HEK293 (cell line): Measurements from ENCODE around the gene TBC1D17.

Source experiments
- HOXA7 ChIP-seq: sonication (generic); formaldehyde crosslinking; IDR thresholded peaks from 2 replicates; pipeline ENCODE4 v1.8.1; 2022; ENCODE audit warnings: missing genetic modification reagents, borderline replicate concordance
- KLF9 ChIP-seq: fragments of 450-650 bp; formaldehyde crosslinking; IDR thresholded peaks from 2 replicates; pipeline ENCODE4 v1.5.1; 2016; ENCODE audit warnings: missing biosample characterization, missing genetic modification characterization, low read depth
- MZF1 ChIP-seq: fragments of 450-650 bp; formaldehyde crosslinking; IDR thresholded peaks from 2 replicates; pipeline ENCODE4 v1.5.1; 2017; ENCODE audit warnings: missing biosample characterization, missing genetic modification characterization, borderline replicate concordance
- PRDM1 ChIP-seq: fragments of 450-650 bp; formaldehyde crosslinking; IDR thresholded peaks from 2 replicates; pipeline ENCODE4; 2016; ENCODE audit warnings: missing biosample characterization, missing genetic modification characterization
- RBAK ChIP-seq: fragments of 450-650 bp; formaldehyde crosslinking; IDR thresholded peaks from 2 replicates; pipeline ENCODE4 v1.5.1; 2016; ENCODE audit warnings: missing biosample characterization, missing genetic modification characterization
- SALL2 ChIP-seq: fragments of 450-650 bp; formaldehyde crosslinking; IDR thresholded peaks from 2 replicates; pipeline ENCODE4 v1.5.0; 2017; ENCODE audit warnings: missing biosample characterization, mild to moderate bottlenecking, missing genetic modification characterization, borderline replicate concordance
- YY2 ChIP-seq: fragments of 450-650 bp; formaldehyde crosslinking; IDR thresholded peaks from 2 replicates; pipeline ENCODE4 v1.5.1; 2016; ENCODE audit warnings: missing biosample characterization, missing genetic modification characterization
- ZNF114 ChIP-seq: fragments of 450-650 bp; formaldehyde crosslinking; IDR thresholded peaks from 2 replicates; pipeline ENCODE4 v1.5.0; 2017; ENCODE audit warnings: missing biosample characterization, missing genetic modification characterization
- ZNF138 ChIP-seq: fragments of 450-650 bp; formaldehyde crosslinking; IDR thresholded peaks from 2 replicates; pipeline ENCODE4 v1.5.1; 2016; ENCODE audit warnings: missing biosample characterization, missing genetic modification characterization, borderline replicate concordance
- ZNF174 ChIP-seq: fragments of 450-650 bp; formaldehyde crosslinking; IDR thresholded peaks from 2 replicates; pipeline ENCODE4 v1.5.0; 2017; ENCODE audit warnings: missing biosample characterization, mild to moderate bottlenecking, missing genetic modification characterization
- ZNF223 ChIP-seq: fragments of 450-650 bp; formaldehyde crosslinking; IDR thresholded peaks from 2 replicates; pipeline ENCODE4 v1.5.1; 2016; ENCODE audit warnings: missing biosample characterization, missing genetic modification characterization
- ZNF311 ChIP-seq: fragments of 450-650 bp; formaldehyde crosslinking; IDR thresholded peaks from 2 replicates; pipeline ENCODE4 v1.5.1; 2017; ENCODE audit warnings: missing biosample characterization, missing genetic modification characterization, borderline replicate concordance
- ZNF354C ChIP-seq: fragments of 450-650 bp; formaldehyde crosslinking; IDR thresholded peaks from 2 replicates; pipeline ENCODE4 v1.5.1; 2016; ENCODE audit warnings: missing biosample characterization, missing genetic modification characterization, low read depth, borderline replicate concordance
- ZNF37A ChIP-seq: fragments of 450-650 bp; IDR thresholded peaks from 2 replicates; pipeline ENCODE4 v1.5.1; 2018; ENCODE audit warnings: missing biosample characterization, missing genetic modification characterization
- ZNF426 ChIP-seq: fragments of 450-650 bp; formaldehyde crosslinking; IDR thresholded peaks from 2 replicates; pipeline ENCODE4 v1.5.1; 2017; ENCODE audit warnings: missing biosample characterization, missing genetic modification characterization, mild to moderate bottlenecking, inconsistent platforms, moderate library complexity
- ZNF473 ChIP-seq: fragments of 450-650 bp; formaldehyde crosslinking; IDR thresholded peaks from 2 replicates; pipeline ENCODE4 v1.5.1; 2017; ENCODE audit warnings: missing biosample characterization, missing genetic modification characterization
- ZNF510 ChIP-seq: fragments of 450-650 bp; formaldehyde crosslinking; IDR thresholded peaks from 2 replicates; pipeline ENCODE4 v1.5.1; 2018; ENCODE audit warnings: mild to moderate bottlenecking, missing genetic modification characterization, missing biosample characterization; ENCODE audit not compliant: insufficient replicate concordance
- ZNF514 ChIP-seq: fragments of 450-650 bp; formaldehyde crosslinking; IDR thresholded peaks from 2 replicates; pipeline ENCODE4 v1.5.1; 2016; ENCODE audit warnings: missing biosample characterization, missing genetic modification characterization
- ZNF529 ChIP-seq: fragments of 450-650 bp; formaldehyde crosslinking; IDR thresholded peaks from 2 replicates; pipeline ENCODE4 v1.5.1; 2017; ENCODE audit warnings: missing genetic modification characterization, missing biosample characterization; ENCODE audit not compliant: insufficient replicate concordance
- ZNF623 ChIP-seq: fragments of 450-650 bp; formaldehyde crosslinking; IDR thresholded peaks from 2 replicates; pipeline ENCODE4 v1.5.1; 2016; ENCODE audit warnings: missing biosample characterization, missing genetic modification characterization
- ZNF624 ChIP-seq: fragments of 450-650 bp; formaldehyde crosslinking; IDR thresholded peaks from 2 replicates; pipeline ENCODE4 v1.5.1; 2017; ENCODE audit warnings: missing biosample characterization, missing genetic modification characterization
- ZNF792 ChIP-seq: fragments of 450-650 bp; formaldehyde crosslinking; IDR thresholded peaks from 2 replicates; pipeline ENCODE4 v1.5.1; 2016; ENCODE audit warnings: missing biosample characterization, missing genetic modification characterization
- ZNF843 ChIP-seq: fragments of 450-650 bp; formaldehyde crosslinking; IDR thresholded peaks from 2 replicates; pipeline ENCODE4 v1.5.1; 2016; ENCODE audit warnings: missing biosample characterization, missing genetic modification characterization
- TF ChIP-seq, protein P1 (sequence below): fragments of 450-650 bp; IDR thresholded peaks from 2 replicates; pipeline ENCODE4 v1.5.1; 2018; ENCODE audit warnings: missing biosample characterization, mild to moderate bottlenecking, missing genetic modification characterization
- TF ChIP-seq, protein P2 (sequence below): fragments of 450-650 bp; formaldehyde crosslinking; IDR thresholded peaks from 2 replicates; pipeline ENCODE4; 2016; ENCODE audit warnings: missing biosample characterization, missing genetic modification characterization
- TF ChIP-seq, protein P3 (sequence below): fragments of 450-650 bp; formaldehyde crosslinking; IDR thresholded peaks from 2 replicates; pipeline ENCODE4 v1.5.1; 2016; ENCODE audit warnings: missing biosample characterization, missing genetic modification characterization
- TF ChIP-seq, protein P4 (sequence below): fragments of 450-650 bp; formaldehyde crosslinking; IDR thresholded peaks from 2 replicates; pipeline ENCODE4 v1.5.1; 2016; ENCODE audit warnings: missing biosample characterization, missing genetic modification characterization
- TF ChIP-seq, protein P5 (sequence below): fragments of 450-650 bp; formaldehyde crosslinking; conservative IDR thresholded peaks from 2 replicates; pipeline ENCODE4 v1.5.1; 2016; ENCODE audit warnings: low read depth, missing biosample characterization, missing genetic modification characterization

Gene TBC1D17

DNA sequence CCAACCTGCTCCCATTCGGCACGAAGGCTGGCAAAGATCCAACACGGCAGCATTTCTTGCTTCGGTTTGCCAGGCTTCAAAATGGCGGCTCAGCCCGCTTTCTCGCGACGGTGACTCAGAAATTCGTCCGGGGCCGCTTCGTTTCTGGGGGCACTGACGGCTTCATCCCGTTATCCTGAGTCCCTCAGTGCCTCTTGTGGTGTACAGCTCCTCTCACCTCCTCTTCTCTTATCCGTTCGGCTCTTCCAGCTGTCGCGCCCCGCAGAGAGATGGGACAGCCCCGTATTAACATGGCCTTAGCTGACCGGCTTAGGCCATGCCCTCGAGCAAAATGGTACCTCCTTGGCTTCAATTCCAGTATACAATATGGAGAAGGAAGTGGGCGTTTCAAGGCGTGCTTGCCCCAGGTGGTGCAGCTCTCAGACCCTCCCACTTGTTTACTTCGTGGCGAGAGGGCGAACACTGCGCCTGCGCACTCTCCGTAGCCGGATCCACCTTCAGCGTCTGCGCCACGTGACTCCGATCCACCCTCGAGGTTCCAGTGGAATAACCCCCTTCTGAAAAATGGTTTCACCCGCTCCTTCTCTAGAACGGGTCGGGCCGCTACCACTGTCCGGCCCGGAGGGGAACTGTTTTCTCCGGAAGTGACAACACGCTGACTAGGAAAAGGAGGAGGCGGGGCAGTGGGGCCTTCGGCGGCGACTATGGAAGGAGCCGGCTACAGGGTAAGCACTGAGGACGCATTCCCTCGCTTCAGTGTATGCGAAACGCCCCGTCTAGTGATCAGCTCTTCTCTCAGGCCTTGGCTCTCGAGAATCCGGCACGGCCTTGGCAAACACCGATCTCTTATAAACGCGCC lies at the start of gene TBC1D17, which contains the start of gene AKT1S1 (continued):
- TF ChIP-seq, protein P1, sequence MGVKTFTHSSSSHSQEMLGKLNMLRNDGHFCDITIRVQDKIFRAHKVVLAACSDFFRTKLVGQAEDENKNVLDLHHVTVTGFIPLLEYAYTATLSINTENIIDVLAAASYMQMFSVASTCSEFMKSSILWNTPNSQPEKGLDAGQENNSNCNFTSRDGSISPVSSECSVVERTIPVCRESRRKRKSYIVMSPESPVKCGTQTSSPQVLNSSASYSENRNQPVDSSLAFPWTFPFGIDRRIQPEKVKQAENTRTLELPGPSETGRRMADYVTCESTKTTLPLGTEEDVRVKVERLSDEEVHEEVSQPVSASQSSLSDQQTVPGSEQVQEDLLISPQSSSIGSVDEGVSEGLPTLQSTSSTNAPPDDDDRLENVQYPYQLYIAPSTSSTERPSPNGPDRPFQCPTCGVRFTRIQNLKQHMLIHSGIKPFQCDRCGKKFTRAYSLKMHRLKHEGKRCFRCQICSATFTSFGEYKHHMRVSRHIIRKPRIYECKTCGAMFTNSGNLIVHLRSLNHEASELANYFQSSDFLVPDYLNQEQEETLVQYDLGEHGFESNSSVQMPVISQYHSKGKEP = peak; percentile 47
- TF ChIP-seq MZF1 (tag by site-specific recombination) (no peak), ZNF37A (tag by site-specific recombination) (no peak), ZNF529 (tag by site-specific recombination) (no peak), ZNF426 (tag by site-specific recombination) (no peak), ZNF311 (tag by site-specific recombination) (no peak), ZNF174 (tag by site-specific recombination) (no peak), HOXA7 (CRISPR knock-in tag) (no peak), ZNF514 (tag by site-specific recombination) (no peak), ZNF624 (tag by site-specific recombination) (no peak), ZNF510 (no peak), ZNF792 (tag by site-specific recombination) (no peak), ZNF354C (tag by site-specific recombination) (no peak), ZNF623 (tag by site-specific recombination) (no peak; the same call in 1 of the 2 replicates), ZNF138 (no peak), ZNF223 (tag by site-specific recombination) (peak; percentile 79), YY2 (peak; percentile 48; the same call in 1 of the 2 replicates), SALL2 (tag by site-specific recombination) (no peak), ZNF843 (tag by site-specific recombination) (no peak), ZNF473 (tag by site-specific recombination) (no peak), RBAK (peak; percentile 10; the same call in 1 of the 2 replicates), PRDM1 (tag by site-specific recombination) (no peak), ZNF114 (tag by site-specific recombination) (no peak), KLF9 (tag by site-specific recombination) (peak; percentile 91)
- TF ChIP-seq, protein P2, sequence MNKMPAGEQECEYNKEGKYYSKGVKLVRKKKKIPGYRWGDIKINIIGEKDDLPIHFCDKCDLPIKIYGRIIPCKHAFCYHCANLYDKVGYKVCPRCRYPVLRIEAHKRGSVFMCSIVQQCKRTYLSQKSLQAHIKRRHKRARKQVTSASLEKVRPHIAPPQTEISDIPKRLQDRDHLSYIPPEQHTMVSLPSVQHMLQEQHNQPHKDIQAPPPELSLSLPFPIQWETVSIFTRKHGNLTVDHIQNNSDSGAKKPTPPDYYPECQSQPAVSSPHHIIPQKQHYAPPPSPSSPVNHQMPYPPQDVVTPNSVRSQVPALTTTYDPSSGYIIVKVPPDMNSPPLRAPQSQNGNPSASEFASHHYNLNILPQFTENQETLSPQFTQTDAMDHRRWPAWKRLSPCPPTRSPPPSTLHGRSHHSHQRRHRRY = no peak
- TF ChIP-seq, protein P3, sequence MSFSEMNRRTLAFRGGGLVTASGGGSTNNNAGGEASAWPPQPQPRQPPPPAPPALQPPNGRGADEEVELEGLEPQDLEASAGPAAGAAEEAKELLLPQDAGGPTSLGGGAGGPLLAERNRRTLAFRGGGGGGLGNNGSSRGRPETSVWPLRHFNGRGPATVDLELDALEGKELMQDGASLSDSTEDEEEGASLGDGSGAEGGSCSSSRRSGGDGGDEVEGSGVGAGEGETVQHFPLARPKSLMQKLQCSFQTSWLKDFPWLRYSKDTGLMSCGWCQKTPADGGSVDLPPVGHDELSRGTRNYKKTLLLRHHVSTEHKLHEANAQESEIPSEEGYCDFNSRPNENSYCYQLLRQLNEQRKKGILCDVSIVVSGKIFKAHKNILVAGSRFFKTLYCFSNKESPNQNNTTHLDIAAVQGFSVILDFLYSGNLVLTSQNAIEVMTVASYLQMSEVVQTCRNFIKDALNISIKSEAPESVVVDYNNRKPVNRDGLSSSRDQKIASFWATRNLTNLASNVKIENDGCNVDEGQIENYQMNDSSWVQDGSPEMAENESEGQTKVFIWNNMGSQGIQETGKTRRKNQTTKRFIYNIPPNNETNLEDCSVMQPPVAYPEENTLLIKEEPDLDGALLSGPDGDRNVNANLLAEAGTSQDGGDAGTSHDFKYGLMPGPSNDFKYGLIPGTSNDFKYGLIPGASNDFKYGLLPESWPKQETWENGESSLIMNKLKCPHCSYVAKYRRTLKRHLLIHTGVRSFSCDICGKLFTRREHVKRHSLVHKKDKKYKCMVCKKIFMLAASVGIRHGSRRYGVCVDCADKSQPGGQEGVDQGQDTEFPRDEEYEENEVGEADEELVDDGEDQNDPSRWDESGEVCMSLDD (tag by site-specific recombination) = 0 out of 2 replicates have a peak, but pooled peaks have one; percentile 30
- TF ChIP-seq, protein P4, sequence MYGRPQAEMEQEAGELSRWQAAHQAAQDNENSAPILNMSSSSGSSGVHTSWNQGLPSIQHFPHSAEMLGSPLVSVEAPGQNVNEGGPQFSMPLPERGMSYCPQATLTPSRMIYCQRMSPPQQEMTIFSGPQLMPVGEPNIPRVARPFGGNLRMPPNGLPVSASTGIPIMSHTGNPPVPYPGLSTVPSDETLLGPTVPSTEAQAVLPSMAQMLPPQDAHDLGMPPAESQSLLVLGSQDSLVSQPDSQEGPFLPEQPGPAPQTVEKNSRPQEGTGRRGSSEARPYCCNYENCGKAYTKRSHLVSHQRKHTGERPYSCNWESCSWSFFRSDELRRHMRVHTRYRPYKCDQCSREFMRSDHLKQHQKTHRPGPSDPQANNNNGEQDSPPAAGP (tag by site-specific recombination) = peak; percentile 26
- TF ChIP-seq, protein P5, sequence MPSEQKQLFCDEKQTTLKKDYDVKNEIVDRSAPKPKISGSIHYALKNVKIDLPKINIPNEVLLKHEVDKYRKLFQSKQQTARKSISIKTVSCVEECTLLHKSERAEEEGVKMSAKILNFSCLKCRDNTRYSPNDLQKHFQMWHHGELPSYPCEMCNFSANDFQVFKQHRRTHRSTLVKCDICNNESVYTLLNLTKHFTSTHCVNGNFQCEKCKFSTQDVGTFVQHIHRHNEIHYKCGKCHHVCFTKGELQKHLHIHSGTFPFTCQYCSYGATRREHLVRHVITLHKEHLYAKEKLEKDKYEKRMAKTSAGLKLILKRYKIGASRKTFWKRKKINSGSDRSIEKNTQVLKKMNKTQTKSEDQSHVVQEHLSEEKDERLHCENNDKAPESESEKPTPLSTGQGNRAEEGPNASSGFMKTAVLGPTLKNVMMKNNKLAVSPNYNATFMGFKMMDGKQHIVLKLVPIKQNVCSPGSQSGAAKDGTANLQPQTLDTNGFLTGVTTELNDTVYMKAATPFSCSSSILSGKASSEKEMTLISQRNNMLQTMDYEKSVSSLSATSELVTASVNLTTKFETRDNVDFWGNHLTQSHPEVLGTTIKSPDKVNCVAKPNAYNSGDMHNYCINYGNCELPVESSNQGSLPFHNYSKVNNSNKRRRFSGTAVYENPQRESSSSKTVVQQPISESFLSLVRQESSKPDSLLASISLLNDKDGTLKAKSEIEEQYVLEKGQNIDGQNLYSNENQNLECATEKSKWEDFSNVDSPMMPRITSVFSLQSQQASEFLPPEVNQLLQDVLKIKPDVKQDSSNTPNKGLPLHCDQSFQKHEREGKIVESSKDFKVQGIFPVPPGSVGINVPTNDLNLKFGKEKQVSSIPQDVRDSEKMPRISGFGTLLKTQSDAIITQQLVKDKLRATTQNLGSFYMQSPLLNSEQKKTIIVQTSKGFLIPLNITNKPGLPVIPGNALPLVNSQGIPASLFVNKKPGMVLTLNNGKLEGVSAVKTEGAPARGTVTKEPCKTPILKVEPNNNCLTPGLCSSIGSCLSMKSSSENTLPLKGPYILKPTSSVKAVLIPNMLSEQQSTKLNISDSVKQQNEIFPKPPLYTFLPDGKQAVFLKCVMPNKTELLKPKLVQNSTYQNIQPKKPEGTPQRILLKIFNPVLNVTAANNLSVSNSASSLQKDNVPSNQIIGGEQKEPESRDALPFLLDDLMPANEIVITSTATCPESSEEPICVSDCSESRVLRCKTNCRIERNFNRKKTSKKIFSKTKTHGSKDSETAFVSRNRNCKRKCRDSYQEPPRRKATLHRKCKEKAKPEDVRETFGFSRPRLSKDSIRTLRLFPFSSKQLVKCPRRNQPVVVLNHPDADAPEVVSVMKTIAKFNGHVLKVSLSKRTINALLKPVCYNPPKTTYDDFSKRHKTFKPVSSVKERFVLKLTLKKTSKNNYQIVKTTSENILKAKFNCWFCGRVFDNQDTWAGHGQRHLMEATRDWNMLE = peak; percentile 51; the same call in 1 of the 2 replicates
